Measurements from ENCODE around the gene IFI27.

DNA sequence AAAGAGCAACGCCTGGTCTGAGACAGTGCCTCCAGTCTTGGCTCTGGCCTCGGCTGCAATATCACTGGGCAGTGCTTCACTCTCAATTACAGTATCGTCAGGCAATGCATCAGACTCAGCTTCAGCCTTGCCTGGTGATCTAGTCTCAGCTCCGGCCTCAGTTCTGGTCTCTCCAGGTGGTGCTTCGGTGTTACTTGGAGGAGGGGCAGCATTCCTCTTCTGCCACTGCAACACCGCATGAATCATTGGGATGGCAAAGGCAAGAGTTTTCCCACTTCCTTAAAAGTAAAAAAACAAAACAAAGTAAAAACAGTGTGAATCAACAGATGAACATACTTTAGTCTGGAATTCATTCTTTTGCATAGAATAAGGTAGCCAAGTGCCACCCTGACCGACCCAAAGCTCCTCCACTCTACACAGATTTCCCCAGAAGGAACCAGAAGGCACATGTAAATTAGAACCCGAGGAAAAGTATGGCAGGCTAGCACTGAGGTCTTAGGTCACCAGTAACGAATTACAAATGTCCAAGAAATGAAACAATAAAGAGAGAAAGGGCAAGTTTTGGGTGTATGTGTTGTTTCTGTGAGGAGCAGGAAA is 48.1 kb upstream of the IFI27 start:
- TF ChIP-seq POLR2A (IDR thresholded peaks at IDR 0.05) (no peak), EP300 (IDR thresholded peaks at IDR 0.05) (no peak)
- TF ChIP-seq, protein P1, sequence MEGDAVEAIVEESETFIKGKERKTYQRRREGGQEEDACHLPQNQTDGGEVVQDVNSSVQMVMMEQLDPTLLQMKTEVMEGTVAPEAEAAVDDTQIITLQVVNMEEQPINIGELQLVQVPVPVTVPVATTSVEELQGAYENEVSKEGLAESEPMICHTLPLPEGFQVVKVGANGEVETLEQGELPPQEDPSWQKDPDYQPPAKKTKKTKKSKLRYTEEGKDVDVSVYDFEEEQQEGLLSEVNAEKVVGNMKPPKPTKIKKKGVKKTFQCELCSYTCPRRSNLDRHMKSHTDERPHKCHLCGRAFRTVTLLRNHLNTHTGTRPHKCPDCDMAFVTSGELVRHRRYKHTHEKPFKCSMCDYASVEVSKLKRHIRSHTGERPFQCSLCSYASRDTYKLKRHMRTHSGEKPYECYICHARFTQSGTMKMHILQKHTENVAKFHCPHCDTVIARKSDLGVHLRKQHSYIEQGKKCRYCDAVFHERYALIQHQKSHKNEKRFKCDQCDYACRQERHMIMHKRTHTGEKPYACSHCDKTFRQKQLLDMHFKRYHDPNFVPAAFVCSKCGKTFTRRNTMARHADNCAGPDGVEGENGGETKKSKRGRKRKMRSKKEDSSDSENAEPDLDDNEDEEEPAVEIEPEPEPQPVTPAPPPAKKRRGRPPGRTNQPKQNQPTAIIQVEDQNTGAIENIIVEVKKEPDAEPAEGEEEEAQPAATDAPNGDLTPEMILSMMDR (IDR thresholded peaks at IDR 0.05), result no peak

Measured in ovary (tissue), 3 donors.